A204.1 (cell line): ENCODE results near the gene IFNLR1.

Source experiments
- FAIRE-seq: peaks from 2 replicates; lab custom pipeline; 2012; peaks lifted over from hg19 to GRCh38; lab: Jason Lieb, UNC

The IFNLR1 gene

DNA sequence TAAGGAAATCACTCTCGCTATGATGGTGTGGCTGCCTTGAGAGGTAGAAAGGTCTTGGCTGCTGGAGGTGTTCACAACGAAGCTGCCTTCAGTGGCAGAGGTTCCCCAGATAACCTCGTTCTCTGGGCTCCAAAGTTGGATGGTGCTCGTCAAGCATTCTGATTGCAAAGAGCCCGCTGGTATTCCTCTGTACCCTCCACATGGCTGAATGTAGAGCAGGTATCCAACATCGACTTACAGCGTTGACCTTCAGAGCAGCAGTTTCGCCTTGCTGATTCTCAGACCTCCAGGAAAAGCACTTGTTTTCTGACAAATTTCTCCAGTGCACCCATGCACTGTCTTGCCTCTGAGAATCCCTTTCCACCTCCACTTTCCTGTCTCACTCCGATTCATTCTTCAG lies 39.9 kb downstream of the IFNLR1 start:
- FAIRE-seq, result no peak

DNA sequence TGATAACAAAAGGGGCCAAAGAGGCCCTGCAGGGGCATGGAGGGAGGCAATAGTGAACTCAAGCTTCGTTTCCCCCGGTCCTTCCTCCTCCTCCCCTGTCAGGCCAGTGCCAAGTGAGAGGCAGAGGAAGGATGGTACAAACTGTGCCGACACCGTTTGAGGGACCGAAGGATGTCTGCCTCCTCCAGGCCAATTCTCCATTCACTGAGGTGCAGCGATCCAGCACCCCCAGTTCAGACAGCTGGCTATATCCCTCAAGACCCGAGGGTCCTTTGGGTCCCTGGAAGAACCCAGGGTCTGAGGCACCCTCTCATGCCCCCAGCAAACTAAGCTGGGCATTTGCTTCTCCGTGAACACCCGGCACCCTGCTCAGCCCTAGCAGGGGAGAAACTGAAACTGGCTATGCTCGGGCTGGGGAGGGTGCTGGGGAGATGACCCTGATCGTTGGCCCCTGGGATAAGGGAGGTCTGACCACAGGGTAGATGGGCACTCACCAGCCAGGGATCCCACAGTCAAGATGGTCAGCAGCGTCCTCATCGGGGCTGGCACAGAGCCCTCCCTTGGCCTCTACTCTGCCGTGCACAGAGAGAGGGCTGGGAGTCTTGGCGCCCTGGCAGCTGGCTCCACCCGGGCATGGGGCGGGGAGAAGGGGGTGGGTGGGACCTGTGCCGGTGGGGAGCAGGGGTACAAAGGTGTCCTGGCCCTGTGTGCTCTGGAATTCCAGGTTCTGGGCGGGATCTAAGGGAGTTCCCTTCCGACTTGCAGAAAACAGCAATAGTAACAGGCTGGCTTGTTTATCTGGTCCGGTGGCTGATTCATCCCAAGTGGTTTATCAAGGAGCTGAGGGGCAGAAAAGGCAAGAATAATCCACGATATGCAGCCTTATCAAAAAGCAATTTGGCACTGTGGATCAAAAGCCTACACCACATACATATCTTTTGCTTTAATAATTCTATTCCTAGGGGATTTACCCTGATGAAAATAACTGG lies 44.2 kb downstream of the IFNLR1 start, which contains the start of gene IL22RA1:
Gene IL22RA1, minus strand, starts transcription at position 595 of the 989 bp plus-strand sequence. Its CDS starts 58 bp downstream, at position 537.
- no peak for FAIRE-seq

DNA sequence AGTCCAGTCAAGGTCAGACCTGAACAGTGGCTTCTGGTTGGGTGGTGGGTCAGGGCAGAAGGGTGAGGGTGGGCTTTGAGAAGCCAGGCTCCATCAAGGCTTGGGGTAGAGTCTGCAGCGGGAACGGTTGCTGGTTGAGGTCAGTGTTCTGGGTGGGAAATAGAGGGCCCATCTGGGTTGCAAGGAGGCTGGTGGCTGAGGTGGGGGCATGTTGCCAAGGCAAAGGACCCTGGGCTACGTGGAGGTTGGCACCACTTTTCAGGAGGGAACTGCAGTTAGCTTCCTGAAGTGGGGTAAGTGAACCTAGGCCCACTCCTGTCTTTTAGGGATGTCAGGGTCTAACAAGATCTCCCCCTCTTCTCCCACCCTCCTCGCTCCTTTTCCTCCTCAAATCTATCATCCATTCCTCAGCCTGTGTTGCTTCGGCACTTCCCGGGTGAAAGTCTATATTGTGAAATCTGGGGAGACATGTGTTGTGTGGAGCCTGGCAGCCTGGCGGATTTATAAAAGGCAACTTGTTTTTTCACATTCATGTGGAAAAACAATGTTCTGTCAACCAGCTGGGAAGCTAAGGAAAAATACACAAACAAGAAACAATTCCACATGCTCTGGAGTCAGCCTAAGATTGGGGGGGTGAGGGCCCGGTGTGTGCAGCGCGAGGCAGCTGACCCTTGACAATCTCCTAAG lies 45.6 kb downstream of the IFNLR1 start:
- no peak for FAIRE-seq

DNA sequence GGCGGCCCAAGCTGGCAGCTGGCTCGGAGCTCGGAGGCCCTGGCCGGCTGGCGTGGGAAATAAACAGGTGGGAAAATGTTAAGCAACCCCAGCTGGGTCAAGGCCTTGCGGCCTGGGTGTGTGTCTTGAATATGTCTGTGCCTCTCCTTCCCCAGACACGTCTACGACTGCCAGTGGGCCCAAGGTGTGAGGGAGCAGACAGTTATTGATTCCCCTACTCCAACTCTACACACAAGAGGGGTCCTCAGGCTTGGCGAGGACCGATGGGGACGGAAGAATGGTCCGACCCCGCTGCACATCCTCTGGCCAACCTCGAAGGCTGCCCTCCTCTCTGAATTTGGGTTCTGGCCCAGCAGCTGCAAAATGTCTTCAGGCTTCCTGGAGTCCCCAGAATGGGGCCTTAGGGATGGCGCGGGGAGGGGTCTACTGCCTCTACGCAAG lies 46.3 kb downstream of the IFNLR1 start:
- no peak for FAIRE-seq

DNA sequence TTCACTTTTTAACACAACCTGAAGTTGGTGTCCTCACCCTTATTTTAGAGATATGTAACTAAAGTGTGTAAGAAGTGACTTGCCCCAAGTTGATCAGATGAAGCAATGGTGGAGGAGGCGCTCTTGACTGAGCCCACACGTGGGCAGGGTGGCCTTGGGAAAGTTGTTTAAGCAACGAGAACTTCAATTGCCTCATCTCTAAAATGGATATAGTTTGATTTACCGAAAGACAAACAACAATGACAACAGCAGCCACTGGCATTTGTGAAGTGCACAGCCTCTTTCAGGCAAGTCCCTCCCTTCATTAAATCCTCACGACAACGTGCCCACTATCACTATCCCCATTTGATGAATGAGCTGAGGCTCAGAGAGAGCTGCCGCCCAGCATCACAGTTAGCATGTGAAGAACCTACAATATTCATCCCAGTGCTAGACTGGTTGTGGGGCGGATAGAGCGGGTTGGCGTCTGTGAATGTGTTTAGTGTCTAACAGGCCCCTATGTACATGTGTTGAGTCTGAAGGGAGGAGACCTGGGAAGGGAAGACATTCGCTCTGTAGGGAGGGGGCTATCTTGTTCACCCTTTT lies 47.2 kb downstream of the IFNLR1 start:
- no peak for FAIRE-seq

DNA sequence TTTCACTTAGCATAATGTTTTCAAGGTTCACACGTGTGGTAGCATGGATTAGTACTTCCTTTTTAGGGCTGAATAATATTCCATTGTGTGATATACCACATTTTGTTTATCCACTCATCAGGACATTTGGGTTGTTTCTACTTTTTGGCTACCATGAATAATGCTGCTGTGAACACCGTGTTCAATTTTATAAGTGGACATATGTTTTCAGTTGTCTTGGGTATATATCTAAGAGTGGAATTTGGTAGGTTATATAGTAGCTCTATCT lies 47.9 kb downstream of the IFNLR1 start:
- no peak for FAIRE-seq

DNA sequence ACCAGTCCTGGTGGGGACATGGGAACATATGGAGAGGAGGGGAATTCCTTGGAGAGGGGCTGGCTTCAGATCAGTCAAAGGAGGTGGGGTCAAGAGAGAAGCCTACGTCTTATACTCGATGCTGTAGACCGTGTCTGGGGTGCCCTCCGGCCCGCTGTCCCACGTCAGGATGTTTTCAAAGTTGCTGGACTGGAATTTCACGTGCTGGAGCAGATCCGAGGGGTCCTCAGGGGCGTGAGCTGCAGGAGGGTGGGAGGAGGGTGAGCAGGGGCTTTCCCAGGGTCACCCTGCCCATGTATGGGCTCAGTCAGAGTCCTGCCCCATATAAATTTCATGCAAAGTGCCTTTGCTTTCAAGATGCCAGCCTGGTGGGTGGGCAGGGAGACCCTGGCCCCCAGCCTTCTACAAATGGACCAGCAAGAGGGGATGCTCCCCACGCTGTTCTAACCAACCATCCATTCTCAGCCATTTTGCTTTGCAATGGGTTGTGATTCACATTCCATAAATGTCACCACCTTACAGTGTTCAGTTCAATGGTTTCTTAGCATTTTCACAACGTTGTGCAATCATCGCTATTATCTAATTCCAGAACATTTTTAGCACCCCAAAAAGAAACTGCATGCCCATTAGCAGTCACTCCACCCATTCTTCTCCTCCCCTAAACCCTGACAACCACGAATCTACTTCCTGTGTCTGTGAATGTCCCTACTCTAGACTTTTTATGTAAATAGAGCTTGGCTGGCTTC lies 48.4 kb downstream of the IFNLR1 start:
- no peak for FAIRE-seq

DNA sequence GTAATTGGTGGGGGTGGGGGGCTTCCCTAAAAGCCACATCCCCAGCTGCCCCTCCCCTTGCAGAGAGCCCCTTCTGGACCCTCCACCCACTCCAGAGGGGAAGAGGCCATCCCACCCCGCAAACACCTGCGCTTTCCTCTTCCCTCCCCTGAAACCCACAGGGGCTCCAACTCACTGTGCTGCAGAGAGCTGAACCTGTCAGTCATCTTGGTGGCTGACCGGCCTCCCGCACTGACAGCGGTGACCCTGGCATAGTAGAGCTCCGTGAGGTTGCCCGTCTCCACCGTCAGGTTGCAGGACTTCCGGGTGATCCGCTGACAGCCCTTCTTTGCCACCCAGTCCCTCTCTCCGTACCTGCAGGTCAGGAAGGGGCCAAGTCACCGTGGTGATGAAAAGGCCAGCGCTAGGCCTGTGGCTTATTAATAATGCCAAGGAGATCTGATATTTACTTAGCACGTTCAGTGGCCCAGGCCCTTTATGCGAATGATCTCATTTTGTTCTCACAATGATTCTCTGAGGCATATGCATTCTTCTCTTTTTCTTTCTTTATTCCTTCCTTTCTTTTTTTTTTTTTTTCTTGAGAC lies 50.0 kb downstream of the IFNLR1 start:
- FAIRE-seq, result no peak

DNA sequence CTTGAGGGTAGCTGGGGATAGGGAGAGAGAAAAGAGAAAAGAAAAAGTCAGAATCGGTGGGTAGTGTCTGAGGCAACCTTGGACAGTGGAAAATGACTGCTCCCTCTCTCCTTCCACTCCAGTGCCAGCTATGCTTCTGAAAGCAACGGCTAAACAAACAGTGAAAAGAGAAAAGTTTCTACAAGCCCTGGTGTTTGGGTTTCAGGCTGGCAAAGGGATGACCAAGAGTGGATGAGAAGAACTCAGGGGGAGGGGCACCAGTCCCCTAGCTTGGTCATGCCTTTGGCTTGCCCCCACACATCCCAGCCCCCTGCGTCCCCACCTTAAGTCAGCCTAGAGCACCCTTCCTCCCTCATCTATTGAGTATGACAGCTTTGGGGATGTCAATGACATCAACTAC lies 52.7 kb downstream of the IFNLR1 start:
- no peak for FAIRE-seq

DNA sequence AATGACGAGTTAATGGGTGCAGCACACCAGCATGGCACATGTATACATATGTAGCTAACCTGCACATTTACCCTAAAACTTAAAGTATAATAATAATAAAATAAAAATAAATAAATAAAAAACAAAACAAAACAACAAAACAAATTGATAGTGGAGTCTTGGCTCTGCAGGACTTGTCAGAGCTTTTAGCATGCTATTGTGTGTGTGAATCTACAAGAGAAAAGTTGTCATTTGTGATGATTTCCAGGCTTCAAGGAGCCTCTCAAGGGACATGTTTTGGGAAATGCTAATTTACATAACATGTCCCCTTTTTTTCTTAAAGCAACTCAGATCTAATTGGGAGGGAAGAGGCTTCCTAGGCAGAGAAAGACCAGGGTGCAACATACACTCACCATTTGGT lies 53.3 kb downstream of the IFNLR1 start:
- no peak for FAIRE-seq

DNA sequence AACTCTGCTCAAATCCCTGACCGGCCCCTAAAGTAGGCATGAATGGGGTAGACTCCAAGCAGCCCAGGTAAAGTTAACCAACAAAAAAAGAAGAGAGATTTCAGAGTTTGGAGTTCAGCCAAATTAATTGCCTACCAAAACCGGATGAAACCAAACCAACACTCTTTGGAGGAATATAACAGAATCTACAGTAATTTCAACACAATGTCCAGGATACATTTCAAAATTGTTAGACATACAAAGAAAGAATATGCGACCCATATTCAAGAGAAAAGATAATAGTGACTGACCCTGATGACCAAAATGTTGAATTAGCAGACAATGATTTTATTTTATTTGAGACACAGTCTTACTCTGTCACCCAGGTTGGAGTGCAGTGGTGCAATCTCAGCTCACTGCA lies 56.7 kb downstream of the IFNLR1 start:
- no peak for FAIRE-seq

DNA sequence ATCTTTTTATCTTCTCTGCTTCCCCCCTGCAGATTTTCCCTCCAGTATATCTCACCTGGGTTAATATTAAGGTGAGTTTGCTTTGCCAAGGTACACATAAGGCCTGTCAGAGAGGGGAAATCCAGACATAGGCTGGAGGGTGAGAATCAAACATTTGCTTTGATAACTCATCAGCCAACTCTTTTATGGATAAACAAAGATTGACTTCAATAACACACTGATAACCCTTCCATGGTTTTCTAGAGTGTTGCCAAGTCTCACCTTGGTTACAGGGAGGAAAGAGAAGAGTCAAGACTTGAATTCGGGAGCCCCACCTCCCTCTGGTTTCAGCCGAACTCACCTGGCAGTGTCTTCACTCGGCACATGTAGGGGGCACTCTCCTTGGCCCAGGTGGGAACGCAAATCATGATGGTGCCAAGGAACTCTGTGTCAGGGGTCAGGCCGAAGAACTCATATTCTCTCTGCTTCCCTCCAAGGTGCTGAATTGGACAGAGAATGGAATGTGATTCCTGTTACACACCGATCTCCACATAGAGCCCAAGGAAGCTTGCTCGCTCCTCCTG lies 59.2 kb downstream of the IFNLR1 start:
- no peak for FAIRE-seq

DNA sequence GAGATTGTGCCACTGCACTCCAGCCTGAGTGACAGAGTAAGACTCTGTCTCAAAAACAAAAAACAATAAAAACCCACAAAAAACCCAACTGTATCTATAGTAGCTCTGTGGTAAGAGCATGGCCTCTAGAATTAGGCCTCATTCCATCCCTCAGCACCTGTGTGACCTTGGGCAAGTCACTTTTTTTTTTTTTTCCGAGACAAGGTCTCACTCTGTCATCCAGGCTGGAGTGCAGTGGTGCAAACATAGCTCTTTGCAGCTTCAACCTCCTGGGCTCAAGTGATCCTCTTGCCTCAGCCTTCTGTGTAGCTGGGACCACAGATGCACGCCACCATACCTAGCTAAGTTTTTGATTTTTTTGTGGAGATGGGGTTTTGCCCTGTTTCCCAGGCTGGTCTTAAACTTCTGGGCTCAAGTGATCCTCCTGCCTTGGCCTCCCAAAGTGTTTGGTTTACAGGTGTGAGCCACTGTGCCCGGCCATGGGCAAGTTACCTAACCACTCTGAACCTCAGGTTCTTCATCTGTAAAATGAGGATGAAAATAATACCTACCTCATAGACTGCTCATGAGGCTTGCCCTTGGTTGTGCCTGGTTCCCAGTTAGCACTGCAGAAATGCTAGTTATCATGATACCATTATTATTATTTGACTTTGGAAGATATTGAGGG lies 59.8 kb downstream of the IFNLR1 start:
- FAIRE-seq, result no peak

DNA sequence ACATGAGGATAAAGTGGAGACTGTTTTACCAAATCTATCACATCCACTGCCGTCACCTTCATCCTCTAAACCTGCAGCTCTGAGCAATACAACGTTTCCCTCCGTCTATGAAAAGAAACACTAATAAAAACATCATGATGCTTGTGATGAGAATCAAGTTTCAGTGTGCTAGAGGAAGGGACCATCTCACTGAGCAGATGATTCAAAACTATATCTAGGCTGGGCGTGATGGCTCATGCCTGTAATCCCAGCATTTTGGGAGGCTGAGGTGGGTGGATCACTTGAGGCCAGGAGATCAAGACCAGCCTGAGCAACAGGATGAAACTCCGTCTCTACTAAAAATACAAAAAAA lies 60.4 kb downstream of the IFNLR1 start:
- FAIRE-seq, result no peak

DNA sequence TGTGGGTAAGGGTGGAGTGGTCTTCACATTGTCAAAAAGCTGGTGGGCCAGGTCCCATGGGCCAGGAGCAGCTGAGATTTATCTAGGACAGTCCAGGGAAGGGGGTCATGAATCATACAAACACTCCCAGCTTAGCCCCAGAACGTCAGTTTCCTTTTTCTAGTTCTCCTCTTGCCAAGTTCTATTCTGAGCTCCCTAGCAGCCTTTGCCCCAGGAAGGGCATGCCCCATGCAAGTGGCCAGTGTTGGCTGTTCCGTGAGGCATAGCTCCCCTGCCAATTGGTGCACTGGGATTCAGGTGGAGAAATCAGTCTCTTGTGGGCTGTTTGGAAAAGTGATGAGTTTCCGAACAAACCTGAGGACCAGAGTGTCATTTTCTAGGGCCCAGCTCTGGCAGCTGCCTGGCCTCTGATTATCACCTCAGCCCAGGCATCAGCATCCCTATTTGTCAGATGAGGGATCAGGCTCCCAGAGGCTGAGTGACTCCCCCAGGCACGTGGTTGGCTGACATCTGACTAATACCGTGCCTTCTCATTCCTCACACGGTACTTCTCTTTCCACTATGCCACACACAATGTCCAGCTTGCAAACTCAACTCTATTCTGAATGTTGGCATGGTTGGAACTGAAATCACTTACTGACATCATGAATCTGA lies 60.9 kb downstream of the IFNLR1 start:
- no peak for FAIRE-seq

DNA sequence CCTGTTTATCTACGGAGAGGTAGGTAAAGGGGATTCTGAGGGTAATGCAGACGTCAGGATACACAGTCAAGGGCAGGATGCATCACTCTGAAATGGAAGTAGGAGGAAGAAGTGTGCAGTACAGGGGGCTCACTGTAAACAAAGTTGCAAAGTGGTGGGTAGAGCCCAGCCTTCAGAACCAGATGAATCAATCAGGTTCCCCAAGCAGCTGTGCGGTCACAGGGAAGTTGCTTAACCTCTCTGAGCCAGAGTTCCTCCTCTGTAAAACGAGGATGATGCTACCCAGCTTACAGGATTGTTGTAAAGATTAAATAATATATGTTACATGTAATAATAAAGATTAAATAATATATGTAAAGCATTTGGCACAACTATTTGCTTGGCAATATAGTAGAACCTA lies 61.6 kb downstream of the IFNLR1 start:
- FAIRE-seq, result no peak

DNA sequence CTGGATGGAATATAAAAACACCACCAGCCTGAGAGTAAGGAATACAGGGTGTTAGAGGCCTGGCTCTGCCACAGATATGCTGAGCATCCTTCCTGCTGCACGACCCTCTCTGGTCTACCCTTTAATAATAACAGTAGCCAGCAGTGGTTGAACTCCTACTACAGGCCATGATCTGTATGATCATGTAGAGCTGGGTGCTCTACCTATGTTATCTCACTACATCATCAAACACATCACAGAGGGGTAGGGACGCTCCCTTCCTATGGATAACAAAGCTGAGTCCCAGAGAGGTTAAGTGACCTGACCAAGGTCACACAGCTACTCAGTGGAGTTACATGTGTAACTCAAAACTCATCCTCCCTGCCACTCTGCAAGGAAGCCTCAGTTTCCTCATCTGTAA lies 62.1 kb downstream of the IFNLR1 start:
- no peak for FAIRE-seq

DNA sequence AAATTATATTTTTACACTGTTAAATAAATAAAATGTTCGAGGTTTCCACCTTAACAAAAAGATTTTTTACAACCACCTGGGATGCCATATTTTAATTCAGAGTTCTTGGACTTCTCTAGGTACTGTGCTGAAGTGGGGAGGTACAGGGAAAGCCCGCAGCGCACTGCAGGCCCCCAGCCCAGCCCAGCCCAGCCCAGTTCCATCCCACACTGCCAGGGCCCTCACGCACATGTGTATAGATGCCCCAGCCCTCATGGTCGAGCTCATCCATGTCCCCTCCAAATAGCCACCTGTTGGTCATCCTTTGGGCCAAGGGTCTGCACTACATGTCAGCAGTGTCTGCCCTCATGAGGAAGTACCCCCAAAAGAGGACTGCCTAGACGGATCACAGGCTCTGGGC lies 63.5 kb downstream of the IFNLR1 start:
- no peak for FAIRE-seq

DNA sequence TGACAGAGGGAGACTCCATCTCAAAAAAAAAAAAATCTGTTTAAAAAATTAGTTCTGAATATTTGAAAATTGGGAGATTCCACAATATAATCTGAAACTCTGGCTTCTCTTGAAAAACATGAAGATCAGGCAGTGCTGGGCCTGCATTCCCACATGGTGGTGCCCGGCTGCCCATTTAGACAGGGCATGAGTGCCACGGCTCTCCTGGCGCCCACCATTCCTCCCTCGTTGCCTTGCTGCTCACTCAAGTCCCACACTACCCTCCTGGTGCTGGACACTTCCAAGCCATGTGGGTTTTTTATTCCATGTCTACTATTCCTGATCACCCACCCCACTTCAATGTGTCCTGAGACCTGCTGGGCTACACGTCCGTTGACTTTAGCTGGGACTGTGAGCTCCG lies 64.3 kb downstream of the IFNLR1 start:
- no peak for FAIRE-seq

DNA sequence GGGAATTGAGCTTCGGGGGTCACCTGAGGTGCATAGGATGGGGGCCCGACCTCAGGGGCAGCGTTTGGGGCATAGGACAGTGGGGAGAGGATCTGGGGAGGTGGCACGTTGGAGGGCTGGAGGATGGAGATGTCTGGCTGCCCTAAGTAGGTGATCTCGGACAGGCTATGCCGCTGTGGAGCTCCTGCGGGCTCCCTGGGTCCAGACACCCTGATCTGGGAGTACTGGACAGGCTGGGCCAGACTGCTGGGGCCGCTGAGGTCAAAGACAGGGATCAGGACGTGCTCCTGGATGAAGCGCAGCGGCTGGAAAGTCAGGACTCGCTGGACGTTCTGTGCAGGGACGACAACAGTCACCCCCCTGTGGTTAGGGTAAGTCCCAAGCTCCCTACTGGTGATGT lies 65.7 kb downstream of the IFNLR1 start:
- no peak for FAIRE-seq

DNA sequence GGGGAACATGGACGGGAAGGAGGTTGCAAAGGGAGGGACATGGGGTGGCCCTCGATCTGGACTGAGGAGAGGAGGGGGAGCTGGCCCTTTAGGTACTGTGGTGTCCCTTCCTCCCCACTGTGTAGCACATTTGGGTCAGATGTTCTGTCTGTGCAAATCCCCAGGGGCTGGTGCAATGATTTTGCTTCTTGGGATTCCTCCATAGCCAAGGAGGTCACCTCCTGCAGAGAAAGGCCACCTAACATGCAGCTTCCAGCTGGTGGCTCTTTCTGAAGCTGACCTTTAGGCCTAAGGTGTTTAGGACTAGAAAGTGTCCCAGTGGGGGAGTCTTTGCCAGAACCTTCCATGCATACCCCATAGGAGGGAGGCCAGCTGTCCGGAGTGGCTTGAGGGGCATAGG lies 66.1 kb downstream of the IFNLR1 start:
- no peak for FAIRE-seq
